GM04503 (cell line): ENCODE data around the gene ARVCF.

Experiments
- DNase-seq: peaks from one replicate; pipeline ENCODE4 v3.0.0-alpha.2; 2012; ENCODE audit warnings: low read depth

The ARVCF gene

DNA sequence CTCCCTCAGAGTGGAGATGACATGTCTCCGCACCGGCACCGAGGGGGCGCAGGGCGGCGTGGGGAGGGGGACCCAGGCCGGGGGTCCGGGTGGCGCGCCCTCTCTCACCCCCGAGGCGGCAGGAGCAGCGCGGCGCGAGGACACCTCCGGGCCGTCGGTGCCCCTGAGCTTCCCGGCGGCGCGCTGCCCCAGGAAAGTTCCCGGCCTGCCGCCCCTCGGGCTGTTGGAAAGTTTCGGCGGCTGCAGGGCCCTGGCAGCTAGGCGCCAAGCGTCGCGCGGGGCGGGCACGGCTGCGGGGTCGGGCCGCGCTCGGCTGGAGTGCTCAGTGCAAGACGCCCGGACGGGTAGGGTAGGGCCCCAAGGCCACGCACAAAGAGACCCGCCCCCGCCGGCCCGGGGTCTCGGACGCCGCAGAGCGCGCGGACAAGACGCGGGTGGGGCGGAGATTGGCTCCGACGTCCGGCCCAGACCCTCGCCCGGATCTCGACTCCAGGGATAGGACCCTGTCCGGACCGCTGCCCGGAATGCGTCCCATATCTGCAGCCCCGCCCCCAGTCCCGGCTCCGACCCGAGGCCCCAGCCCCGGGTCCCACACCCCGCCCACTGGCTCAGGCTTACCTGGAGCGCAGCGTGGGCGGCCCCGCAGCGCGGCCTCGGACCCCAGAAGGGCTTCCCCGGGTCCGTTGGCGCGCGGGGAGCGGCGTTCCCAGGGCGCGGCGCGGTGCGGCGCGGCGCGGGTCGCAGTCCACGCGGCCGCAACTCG, 471 bp downstream of the ARVCF start:
- no peak for DNase-seq

DNA sequence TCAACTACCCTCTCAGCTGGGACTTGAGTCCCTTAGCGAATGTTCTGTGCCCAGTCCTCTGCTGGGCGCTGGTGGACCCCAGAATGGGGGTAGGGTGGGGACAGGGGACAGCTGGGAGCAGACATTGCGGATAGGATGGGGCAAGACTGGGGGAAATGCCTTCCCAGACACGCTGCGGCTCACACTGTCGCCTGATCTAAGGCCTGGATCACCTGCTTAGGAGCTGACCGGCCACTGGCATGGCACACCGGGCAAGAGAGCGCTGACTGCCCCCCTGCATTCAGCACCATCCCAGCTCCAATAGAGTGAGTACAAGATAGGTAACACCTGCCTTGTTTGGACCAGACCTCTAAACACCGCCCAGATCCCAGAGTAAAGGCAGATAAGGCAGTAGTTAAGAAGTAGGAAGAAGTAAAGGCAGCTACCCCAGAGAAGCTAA, 1.4 kb downstream of the ARVCF start:
- DNase-seq, result no peak

- no peak for DNase-seq
These were observed 2.0 kb downstream of the ARVCF start for GRCh38 chr22:20014526-20015186.

DNA sequence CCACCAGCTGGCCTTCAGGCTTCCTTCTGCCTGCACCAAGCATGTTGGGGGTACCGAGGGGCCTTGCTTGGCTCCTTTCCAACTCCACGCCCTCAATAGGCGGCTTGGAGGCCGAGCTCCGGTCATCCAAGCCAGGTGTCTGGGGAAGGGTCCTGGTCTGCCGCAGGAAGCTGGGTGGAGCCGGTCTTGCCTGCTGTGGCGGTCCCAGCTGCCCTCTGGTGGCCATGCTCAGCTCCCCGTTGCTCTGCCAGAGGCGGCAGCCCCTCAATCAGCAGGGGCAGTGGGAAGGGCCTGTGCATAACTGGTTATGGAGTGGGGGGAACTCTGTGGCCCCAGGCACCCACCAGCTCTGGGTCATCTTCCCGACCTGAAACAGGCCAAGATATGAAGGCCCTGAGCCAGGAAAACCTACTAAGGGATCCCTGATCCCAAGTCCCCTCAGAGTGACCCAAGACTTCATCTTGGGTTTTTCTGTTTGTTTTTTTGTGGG, 3.2 kb downstream of the ARVCF start:
- DNase-seq, result no peak

DNA sequence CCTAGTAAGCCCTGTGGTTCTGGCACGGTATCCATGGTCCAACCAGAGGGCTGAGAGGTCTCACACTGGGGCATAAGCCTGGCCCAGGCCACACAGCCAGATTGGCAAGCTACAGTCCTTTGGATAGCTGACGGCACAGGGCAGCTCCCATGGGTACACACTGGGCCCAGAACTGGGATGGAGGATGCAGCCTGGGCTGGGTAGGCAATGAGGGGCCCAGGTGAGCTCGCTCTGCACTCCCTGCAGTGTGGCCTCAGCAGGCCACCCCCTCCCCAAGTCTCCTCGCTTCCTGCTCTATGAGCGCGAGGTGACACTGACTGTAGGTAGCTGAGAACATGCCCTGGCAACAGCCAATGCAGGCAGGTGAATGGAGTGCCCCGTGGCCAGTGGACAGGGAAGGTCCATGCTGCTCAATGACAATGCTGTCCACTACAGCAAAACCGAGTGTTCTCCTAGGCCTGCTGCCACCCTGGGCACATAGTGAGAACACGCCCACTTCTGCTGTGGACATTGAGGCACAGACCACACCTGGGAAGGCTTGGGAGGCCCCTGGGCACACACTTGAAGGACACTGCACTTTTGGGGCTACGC, 3.8 kb downstream of the ARVCF start:
- DNase-seq, result no peak

DNA sequence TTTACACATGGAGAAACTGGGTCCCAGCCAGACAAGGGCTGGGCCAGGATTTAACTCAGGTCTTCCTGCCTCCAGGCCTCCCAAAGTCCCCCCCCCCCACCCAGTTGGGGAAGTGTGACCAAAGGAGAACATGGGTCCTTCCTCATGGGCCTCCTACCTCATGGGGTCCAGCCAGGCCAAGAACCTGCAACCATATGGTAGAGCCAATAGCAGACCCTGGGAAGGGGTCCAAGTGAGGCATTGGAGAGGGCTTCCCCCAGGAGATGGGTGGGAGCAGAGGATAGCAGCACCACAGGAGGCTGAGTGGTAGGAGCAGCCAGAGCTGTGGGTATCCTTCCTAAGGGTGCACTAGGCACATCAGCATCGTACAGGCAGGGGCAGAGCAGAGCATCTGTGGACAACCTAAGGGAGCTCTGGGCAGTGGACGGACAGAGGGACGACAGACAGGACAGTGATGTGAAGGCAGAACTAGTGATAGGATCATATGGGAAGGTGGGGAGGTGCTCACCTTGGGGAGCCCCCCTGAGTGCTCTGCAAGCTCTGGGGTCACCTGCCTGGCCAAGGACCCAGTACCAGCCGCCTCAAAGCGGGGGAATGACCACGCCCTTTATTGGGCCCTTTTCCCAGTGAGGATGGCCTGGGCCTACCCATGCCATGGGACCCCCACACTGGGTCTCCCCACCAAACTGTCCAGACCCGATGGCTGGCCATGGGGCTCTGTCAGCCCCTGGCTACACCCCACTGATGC, 4.5 kb downstream of the ARVCF start:
- no peak for DNase-seq

DNA sequence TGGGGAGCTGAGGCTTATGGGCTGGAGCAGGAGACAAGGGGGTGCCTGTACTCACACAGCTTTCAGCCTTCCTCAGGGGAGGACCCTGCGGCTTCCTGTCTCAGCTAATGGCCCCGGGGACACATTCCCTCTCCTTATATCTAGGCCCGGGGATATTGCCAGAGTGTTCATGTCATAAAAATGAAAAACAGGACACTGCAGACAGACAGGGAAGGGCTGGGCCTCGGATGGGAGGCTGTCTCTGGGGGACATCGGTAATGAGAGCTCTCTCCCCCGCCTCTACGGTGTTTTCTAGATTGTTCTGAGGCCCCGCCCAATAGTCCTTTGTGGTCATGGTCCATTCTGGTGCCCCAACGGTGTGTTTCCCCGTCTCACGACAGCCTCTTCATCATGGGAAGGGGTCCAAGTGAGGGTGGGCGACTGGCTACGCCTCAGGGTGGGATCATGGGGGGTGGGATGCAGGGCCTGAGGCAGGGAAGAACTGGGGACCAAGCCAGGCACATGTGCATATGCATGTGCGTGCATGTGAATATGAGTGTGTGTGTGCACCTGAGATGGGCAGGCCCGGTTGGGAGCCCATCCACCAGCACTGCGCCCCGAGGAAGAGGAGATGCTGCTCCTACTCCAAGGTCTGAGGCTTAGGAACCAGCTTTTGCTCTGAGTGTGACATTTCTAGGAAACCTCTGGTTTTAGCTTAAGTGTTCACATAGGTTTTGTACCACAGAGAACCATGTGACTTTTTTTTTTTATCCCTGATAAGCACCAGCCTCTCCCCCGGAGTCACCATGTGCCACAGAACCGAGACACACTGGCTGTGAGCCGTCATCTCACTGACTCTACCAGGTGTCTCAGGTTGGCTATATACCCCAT, 5.3 kb downstream of the ARVCF start:
- no peak for DNase-seq

DNA sequence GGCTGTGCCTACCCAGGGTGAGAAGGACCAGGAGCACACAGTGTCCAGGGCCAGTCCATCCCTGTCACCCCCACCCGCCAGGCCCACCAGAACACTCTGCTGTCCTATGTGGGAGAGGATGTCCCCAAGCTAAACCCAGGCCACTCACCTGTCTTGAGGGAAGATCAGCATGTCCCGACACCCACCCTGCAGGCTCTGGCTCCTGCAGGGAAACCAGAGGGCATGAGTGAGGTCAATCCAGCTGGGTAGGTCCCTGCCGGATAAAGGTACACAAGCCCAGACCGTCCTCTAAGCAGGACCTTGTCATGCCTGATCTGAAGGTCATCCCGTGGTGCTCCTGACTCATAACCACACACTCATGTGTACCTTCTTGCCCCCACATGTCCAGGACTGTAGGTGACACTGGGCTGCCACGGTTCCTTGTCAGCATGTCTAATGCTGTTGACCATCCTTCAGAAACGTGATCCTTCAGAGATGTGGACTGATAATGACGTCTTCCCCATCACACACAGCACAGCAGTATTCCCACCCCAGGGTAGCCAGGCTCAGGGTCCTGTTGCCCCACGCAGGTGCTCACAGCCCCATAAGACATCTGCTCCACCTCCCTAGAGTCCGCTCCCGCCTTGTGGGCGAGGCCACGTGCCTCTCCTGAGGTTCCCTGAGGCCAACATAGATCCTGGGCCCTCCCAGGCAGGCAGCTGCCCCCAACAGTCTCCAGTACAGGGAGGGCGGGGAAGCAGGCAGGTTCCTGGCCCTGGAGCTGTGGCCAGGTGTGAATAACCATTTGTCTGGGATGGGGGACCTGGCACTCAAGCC, 6.1 kb downstream of the ARVCF start:
- DNase-seq, result no peak

GRCh38 chr22:20009582-20010306, 6.9 kb downstream of the ARVCF start:
- no peak for DNase-seq

GRCh38 chr22:20009018-20009491, 7.6 kb downstream of the ARVCF start:
- DNase-seq, result no peak

GRCh38 chr22:20008221-20008995, 8.2 kb downstream of the ARVCF start:
- DNase-seq, result no peak

DNA sequence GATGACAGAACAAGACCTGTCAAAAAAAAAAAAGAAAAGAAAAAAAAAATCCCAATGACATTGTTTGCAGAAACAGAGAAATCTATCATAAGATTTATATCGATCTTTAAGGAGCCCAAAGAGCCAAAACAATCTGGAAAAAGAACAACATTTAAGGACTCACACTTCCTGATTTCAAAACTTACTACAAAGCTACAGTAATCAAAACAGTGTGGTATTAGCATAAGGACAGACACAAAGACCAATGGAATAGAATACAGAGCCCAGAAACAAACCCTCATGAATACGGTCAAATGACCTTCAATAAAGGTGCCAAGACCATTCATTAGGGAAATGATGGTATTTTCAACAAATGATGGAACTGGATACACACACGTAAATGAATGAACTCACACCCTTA, 12.2 kb downstream of the ARVCF start:
- no peak for DNase-seq

GRCh38 chr22:20003304-20003703, 13.3 kb downstream of the ARVCF start:
- no peak for DNase-seq

DNA sequence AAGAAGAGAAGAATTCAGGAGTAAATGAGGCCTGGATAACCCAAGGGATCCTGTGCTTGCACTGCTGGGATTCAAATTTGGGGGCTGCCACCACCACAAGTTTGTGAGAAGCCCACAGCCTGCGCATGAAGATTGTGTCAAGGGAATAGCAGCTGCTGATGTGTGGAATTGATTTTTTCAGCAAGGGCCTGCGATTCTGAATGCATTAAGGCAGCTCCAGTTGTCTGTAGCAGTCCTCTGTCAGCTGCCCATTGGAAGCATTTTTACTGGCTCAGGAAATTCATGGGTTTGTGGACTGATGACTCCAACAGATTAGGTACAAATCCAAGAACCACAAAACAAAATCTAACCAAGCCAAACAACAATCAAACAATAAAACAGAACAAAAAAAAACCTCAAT, 14.0 kb downstream of the ARVCF start:
- no peak for DNase-seq

DNA sequence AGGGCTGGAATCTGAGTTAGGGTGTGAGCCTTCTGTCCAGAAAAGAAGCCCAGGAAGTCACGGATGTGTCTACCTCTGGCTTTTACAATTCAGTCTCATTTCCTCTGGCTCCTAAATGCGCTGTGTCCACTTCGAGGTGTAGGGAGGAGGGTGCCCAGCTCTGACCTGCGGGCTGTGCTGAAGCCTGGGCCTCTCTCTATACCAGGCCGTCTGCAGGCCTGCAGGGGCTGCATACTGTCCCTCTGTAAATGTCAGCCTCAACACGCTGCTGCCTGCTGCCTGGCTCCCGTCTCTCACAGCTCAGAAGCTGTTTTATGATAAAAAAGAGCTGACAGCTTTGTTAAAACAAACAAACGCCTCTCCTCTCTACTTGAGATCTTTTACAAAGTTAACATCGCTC, 14.5 kb downstream of the ARVCF start:
- DNase-seq, result no peak

GRCh38 chr22:20001082-20001638, 15.5 kb downstream of the ARVCF start:
- no peak for DNase-seq

DNA sequence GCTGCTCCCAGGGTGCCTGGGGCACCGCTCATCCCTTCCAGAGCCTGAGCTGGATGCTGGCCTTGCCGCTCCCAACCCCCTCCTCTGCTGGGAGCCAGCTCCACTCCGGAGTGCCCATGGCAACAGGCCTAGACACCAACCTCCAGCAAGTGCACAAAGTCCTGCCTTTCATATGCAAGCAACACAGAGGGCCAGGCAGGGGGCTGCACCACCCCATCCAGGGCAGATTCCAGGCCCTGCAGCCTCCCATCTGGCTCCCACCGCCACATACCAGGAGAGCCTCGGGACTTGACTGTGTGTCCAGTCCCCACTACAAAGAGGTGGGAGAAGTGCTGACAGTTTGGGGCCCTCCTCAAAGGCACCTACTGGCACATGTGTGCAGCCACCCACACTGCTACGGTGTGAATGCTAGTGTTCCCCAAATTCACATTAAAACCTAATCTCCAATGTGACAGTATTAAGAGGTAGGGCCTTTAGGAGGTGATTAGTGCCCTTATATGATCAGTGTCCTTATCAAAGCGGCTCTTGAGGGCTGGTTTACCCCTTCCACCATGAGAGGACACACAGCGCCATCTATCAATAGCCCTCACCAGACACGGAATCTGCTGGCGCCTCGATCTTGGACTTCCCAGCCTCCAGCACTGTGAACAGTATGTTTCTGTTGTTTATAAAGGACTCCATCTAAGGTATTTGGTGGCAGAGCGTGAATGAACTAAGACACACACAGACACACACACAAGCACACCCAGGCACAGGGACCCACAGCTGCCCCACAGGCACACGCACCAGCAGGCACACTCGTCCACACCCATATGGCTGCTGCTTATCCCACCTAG, 16.2 kb downstream of the ARVCF start:
- DNase-seq, result no peak
